Measurements from ENCODE around the gene TCF12.

TCF12 gene

GRCh38 chr15:57327985-57328471, 409.6 kb downstream of the TCF12 start:
- DNase-seq: no peak

- DNase-seq: no peak
Observed at GRCh38 chr15:57328479-57328878, 410.0 kb downstream of the TCF12 start.

- no peak for DNase-seq
Observed at GRCh38 chr15:57328897-57329296, 410.5 kb downstream of the TCF12 start.

- DNase-seq: no peak
Observed at GRCh38 chr15:57329582-57330367, 411.3 kb downstream of the TCF12 start.

- no peak for DNase-seq
Observed at GRCh38 chr15:57330619-57331340, 412.3 kb downstream of the TCF12 start.

GRCh38 chr15:57332326-57332725, 413.9 kb downstream of the TCF12 start:
- no peak for DNase-seq

GRCh38 chr15:57333487-57333886, 415.0 kb downstream of the TCF12 start:
- DNase-seq: no peak

GRCh38 chr15:57334257-57334656, 415.8 kb downstream of the TCF12 start:
- DNase-seq: no peak

GRCh38 chr15:57335293-57335715, 416.9 kb downstream of the TCF12 start:
- DNase-seq: no peak

GRCh38 chr15:57335719-57336118, 417.3 kb downstream of the TCF12 start:
- no peak for DNase-seq

GRCh38 chr15:57337868-57338411, 419.5 kb downstream of the TCF12 start:
- no peak for DNase-seq

- no peak for DNase-seq
Observed at GRCh38 chr15:57339321-57339720, 420.9 kb downstream of the TCF12 start.

Data from stimulated activated naive CD4-positive, alpha-beta T cell treated with Interleukin-2 at 50 U/mL for 16 hours (primary cell).